HG03159 (cell line): ENCODE data around the gene PRMT7.
A peak's percentile ranks its signal among the peaks of the same experiment; 100 is the strongest.
"Not testable (repeated sequence)": the region's sequence is repeated elsewhere in the genome, so short reads cannot be mapped to it uniquely, and the experiment has no call there.

Source experiments
- ATAC-seq: cut with Tn5 transposase; IDR thresholded peaks from one replicate; pipeline ENCODE4 v1.9.1; 2021; ENCODE audit warnings: mild to moderate bottlenecking, moderate library complexity; ENCODE audit not compliant: unreplicated experiment

PRMT7 gene

DNA sequence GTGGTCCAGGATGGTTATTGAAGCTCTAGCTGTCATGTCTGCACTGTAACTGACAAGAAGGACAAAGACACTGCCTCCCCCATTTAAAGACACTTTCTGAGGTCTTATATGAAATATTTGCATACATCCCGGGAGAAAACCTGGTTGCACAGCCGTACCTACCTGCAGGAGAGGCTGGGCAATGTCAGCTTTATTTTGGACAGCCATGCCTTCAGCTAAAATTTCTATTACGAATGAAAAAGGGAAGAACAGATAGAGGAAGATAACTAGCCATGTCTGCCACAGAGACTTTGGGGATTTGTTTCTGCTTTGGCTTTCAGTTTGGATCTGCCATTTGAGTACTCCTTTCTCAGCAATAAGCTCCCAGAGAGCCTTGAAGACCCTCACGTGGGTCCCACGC is 27.5 kb upstream of the PRMT7 start:
- no peak for ATAC-seq

DNA sequence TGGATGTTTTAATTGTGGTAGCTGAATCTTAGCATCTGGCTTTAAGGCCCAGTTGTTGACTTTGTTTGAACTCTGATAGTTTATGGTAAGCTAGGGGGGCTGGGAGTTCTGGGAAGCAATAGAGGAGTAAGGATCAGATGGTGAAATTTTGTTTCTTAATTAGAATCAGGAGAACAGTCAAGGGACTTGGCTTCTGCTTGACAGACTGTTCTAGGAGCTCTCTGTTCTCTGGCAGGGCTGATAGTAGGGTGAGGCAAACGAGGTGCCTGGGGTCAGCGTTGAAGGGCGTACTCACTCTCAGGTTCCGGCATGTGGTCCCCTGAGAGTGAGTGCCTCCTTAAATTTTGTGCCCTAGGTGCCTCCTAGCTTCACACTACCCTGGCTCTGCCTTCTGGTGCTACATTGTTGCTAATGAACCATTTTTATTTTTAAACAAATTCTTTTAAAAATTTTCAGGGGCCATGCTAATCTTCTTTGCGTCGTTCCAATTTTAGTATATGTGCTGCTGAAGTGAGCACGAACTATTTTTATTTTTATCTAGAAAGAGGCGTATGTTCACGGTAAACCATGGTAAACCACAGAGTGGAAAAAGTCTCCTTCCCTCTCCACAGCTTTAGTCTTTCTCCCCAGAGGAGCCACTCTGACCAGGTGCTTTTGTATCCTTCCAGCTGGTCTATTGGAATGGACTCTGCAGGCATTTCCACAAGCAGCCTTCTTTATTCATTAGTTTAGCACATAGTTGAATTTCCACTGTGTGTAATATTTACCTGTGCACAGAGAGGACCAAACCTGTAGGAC is 26.8 kb upstream of the PRMT7 start:
- no peak for ATAC-seq

DNA sequence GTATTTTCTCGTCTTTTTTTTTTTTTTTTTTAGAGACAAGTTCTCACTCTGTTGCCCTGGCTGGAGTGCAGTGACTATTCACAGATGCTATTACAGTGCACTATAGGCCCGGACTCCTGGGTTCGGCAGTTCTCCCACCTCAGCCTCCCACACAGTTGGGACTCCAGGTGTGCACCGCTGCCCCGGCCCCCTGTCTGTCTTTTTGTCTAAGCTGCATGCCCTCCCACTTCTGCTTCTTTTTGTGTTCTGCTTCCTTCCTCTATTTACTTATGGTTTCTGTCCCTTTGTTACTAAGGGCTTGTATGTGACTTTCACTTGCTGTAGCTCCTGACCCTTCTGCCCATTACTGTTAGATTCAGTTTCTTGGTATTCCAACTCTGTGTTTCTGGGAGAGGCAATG is 26.0 kb upstream of the PRMT7 start:
- ATAC-seq: peak; percentile 56

DNA sequence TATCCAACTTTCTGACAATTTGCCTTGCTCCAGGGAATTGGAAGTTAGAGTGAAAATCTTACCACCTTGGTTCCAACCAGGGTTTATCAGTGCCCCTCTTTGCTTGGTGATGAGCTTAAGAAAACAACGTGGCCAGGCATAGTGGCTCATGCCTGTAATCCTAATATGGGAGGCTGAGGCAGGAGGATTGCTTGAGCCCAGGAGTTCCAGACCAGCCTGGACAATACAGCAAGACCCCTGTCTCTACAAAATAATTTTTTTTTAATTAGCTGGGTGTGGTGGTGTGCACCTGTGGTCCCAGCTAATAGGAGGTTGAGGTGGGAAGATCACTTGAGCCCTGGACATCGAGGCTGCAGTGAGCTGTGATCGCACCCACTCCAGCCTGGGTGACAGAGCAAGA is 25.1 kb upstream of the PRMT7 start:
- ATAC-seq: no peak

DNA sequence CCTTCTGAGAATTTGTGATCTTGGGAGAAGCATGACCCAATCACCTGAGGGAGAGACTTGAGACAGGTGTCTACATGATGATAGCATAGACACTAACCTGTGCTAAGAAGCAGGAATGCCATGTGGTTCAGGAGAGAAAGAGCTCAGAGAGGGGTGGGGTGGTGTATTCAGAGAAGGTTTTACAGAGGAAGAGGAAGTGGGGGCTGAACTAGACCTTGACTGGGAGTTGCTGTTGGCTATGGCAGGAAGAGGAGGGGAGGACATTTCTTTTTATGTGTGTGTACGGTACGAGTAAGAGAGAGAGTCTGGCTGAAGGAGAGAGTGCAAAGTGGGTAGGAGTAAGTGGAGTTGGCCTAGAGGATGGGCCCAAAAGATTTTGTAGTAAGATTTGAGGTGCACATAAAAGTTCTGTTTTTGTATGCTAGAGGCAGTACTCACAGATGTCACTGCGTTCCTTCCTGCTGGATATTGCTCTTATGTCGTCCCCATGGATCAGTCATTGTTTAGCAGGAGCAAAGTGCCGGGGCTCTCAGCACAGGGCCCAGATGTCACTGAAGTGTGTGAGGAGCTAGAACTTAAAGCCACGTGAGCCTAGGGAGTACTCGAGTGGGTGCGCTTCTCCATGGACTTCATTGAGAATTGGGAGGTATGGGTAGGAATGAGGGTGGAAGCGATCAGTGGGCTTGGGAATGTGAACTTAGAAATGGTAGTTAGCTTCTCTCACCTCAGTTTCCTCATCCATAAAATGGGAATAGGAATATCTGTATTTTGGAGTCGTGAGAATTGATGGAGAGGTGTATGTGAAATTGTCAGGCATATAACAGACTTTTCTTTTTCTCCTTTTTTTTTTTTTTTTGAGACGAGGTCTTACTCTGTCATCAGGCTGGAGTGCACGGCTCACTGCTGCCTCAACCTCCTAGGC is 24.4 kb upstream of the PRMT7 start:
- ATAC-seq: no peak

DNA sequence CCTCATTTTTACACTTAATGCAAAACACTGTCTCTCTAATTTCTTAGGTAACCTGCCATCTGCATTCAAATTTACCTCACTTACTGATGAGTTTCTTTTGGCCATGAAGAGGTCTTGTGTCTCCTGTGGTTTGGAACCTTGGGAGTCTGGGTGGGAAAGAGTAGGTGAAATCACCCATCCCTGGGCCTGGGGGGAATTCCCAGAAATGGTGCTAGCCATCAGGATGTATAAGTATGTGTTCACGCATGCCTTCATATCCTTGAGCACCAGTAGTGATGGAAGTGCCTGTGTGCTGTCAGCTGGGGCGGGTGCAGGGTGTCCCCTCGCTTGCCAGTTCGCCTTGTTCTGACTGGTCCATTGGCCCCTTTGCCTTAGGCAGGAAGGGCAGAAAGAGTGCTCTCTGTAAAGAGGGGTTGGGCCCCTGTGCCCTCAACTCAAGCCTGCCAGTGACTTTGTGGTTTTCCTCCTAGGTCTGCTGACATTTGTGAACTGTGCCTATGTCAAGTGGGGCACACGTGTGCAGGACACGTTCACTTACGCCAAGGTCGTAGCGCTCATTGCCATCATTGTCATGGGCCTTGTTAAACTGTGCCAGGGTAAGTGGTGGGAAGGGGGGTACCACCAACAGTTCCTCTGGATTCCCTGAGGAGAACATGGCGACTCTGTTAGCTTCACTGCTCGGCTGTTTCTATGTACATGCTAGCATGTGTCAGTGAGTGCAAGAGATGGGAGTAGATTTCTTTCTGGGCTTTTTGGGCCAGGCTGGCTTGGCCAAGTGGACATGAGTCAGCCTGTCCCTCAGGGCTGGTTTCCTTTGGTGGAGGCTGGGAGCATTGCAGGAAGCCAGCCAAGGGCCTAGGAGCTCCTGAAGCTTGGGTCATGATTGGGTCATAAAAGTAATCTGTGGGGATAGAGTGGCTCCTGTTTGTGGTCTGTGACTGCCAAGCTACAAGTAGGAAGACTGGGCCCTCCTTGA is 23.3 kb upstream of the PRMT7 start:
- no peak for ATAC-seq

DNA sequence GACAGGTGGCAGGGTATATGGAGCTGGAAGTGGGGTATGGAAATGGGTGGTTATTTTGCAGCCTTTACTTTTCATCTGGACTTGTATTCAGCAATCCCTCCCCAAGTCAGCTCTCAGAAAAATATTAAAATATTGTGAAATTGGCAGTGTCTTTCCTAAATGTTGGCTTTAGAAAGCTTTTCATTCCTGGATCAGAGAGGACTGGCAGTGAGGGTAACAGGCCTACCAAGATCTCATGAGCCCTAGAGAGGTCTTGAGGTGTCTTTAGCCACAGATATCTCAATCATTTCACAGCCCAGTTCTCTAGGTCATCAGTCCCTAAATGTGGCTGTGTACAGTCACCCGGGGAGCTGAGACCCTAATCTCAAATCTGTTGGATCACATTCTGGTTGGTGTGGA is 22.6 kb upstream of the PRMT7 start:
- ATAC-seq: no peak

DNA sequence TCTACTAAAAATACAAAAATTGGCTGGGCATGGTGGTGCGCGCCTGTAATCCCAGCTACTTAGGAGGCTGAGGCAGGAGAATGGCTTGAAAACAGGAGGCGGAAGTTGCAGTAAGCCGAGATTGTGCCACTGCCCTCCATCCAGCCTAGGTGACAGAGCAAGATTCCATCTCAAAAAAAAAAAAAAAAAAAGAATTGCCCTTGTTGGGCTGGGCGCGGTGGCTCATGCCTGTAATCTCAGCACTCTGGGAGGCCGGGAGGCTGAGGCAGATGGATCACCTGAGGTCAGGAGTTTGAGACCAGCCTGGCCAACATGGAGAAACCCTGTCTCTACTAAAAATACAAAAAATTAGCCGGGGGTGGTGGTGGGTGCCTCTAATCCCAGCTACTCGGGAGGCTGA is 22.0 kb upstream of the PRMT7 start:
- ATAC-seq: not testable (repeated sequence)

DNA sequence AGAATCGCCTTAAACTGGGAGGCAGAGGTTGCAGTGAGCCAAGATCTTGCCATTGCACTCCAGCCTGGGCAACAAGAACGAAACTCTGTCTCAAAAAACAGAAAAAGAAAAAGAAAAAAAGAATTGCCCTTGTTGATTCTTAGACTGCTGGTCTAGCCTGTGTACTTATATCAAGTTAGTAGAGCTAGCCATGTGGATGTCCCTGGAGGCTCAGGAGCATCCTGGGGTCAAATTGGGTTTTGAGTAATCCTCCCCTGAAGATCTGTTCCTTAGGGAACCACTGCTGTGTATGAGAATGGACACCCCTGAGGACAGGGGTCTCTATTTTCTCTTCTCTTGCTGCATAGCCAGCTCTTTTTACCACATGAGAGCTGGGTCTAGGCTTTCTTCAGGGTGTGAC is 21.6 kb upstream of the PRMT7 start:
- peak; percentile 1 for ATAC-seq

DNA sequence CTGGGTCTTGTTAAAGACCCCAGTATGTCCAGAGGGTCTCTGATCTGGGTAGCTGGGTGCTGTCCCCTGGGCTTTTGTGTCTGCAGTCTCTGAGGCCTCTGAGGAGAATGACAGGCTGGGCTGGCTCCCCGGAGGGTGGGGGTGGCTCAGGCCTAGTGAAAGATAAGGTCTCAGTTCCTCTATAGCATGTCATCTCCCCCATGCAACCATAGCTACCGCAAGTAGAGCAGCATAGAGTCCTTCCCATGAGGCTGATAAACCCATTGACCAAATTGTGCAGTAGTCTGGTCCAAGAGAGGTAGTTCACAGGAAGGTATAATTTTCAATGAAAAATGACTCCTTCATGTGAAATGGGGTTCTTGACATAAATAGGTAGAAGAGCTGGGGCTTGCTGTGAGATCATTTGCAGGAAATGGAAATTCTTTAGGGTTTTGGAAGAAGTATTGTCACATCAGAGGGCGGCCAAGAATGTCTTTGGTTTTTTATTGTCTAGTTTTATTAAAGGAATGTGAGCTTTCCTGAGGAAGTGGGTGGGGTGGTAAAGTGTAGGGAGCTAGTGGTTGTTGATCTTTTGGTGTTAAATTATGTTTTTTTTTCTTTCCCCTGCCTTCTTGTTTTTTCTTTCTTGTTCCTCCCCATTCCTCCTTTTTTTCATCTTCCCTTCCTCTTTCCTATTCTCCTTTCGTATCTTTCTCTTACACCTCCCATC is 21.0 kb upstream of the PRMT7 start:
- peak; percentile 87 for ATAC-seq

DNA sequence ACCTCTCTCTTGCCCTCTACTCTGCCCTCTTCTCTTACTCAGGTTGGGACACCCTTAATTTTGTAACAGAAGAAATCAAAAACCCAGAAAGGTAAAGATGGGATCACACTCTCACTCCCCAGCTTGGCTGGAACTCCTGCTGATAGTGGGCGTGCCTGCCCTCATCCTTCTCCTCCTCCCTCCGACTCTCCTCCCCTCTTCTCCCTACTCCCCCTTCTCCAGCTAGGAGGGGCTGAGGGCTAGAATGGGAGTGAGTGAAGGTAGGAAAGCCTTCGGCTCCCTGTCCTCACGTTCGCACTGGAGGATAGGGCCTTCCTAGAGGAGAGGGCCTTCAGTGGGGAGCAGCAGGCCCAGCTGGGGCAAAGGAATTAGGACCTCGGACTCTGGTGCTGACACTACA is 20.4 kb upstream of the PRMT7 start:
- no peak for ATAC-seq

DNA sequence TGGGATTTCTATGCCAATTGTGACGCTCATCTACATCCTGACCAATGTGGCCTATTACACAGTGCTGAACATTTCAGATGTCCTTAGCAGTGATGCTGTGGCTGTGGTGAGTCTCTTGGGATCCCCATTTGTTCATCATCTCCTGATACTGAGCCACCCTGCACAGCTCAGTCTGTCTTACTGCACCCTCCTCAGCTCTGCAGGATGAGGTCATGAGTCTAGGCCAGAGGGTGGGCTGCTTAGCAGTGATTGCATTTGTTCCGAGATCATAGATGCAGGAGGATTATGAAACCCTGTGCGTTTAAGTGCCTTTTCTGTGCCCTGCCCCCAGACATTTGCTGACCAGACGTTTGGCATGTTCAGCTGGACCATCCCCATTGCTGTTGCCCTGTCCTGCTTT is 19.6 kb upstream of the PRMT7 start:
- ATAC-seq: no peak

DNA sequence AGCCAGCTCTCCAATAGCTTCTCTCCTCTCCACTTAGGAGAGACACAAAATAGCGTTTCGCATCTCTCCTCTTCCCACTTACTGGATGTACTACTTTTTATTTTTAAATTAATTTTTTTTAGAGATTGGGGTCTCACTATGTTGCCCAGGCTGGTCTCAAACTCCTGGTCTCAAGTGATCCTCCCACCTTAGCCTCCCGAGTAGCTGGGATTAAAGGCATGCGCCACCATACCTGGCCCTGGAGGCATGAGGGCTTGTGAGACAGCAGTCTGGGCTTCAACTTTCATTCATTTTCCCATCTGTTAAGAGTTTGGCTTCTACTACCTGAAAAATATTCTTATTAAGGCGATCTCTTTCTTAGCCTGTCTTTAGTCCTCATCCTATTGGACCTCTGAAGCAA is 18.4 kb upstream of the PRMT7 start:
- ATAC-seq: no peak

DNA sequence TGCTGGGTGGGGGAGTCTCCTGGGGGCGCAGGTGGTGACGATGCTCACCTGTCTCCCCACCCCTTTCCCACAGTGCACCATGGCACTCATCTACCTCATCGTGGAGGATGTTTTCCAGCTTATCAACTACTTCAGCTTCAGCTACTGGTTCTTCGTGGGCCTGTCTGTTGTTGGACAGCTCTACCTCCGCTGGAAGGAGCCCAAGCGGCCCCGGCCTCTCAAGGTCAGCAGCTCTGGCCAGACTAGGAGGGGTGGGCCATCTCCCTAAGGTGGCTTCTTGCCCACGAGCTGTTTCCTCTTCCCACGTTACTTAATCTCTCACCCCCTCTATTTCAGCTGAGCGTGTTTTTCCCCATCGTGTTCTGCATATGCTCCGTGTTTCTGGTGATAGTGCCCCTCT is 14.5 kb upstream of the PRMT7 start:
- ATAC-seq: no peak

DNA sequence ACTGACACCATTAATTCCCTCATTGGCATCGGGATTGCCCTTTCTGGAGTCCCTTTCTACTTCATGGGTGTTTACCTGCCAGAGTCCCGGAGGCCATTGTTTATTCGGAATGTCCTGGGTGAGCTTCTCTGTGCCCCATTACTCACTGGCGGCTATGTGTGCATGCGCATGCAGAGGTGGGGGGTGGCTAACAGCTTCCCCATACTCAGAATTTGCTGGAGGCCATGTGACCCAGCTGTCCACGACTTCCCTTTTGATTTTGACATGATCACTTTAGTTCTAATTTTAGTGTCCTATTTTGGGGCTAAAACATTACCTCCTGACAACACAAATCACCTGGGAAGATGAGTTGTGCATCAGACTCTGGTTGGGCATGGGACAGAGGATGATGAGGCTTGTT is 14.1 kb upstream of the PRMT7 start:
- no peak for ATAC-seq

DNA sequence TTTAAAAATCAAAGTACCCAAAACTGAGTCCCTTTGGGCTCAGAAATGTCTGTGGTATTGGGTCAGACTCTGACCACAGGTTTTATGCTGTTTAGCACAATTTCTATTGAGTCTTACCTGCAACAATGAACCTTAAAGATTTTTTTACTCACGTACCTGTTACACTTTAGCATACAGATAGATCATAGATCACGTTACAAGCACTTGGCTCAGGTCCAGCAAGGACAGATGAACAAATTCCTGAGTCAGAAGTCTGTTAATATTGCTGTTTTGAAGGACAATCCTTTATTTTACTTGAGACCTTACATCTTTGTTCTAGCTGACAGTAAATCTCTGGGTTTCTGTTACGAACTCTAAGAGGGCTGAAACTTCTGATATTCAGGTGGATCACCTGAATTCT is 12.9 kb upstream of the PRMT7 start:
- ATAC-seq: no peak

DNA sequence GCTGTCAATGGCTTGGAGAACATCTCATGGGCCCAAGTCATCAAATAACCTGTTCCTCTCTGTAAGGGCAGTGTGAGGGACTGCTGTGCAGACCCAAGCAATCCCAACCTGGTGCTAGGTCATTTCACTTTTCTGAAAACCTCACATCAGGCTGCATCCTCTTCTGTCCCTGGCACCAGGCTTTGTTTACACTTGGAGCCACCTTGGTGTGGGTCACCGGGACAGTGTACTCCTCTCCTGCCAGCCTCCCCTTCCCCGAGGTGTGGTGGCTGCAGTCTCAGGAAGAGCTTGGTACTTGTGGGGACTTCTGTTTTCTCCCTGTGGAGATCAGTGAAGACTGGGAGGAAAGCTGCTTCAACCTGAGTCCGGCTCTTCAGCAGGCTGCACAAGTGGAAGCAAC is 12.5 kb upstream of the PRMT7 start:
- no peak for ATAC-seq

DNA sequence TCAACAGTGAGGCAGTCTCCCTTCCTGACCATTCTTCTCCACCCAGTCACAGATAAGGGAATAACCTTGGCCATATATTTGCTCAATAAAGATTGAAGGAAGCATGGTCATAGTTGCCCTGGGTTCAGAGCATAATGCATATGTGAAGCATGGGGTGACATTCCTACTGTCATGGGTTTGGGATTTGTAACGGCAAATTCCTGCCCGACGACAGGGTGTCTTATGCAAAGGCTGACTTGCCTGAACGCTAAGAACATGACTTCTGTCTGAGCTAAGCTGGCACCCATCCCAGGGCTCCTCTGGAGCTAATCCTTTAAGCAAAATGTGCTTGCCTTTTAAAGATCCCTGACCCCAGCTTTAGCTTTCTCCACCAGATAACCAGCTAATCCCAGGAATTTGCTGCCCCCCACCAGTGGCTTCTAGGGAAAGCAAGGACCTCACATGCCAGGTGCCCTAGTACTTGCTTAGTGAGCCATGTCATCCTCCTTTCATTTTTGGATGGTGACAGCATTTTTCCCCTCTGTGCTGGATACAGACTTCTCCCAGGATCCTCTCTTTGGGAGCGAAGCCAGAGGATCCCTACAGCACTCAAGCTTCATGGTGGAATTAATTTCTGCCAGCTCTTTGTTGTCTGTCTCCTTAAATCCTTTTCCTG is 11.8 kb upstream of the PRMT7 start:
- no peak for ATAC-seq

DNA sequence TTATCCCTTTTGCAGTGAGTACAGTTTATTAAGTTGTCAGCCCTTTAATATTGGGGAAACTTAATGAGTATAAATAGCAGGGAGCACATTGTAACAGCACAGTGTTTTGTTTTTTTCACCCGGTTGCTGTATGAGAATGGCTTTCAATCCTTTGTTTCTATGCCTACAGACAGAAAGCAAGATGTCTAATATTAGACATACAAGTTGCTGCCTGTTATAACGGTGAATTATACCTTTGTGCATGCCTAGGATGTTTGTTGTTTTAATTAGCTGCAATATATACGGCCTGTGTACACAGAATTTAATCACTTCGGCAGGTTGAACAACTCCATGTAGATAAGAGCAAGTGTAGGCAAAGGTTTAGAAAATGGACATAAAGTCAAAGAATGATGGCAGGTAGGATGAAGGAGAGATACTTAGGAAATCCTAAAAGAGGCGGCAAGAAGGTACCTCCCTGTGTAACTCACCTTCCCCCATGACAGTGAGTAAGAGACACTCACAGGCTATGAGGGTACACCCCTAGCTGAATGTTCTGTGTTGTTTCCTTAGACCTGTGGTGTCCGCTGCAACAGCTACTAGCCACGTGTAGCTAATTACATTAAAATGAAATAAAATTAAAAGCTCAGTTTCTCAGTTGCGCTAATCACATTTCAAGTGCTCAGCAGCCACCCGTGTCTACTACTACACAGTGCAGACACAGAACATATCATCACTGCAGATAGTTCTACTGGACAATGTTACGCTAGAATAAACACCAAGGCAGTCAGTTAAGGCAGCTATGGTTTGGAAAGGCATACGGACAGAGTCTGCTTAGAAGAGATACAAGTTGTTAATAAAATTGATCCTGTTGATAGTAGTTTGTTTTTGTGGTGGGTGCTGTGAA is 11.0 kb upstream of the PRMT7 start:
- ATAC-seq: no peak
